IMR-90 (cell line): ENCODE measurements around the gene COL5A1.

Experiments used
- BHLHE40 ChIP-seq: fragments of 150-350 bp; IDR thresholded peaks from 2 replicates; pipeline ENCODE4 v1.6.1; 2016; ENCODE audit warnings: mild to moderate bottlenecking, low read depth, low read length
- POLR2A ChIP-seq: IDR thresholded peaks from 2 replicates; pipeline ENCODE4 v1.6.1; 2012; ENCODE audit warnings: mild to moderate bottlenecking, low read depth, low read length
- RCOR1 ChIP-seq: IDR thresholded peaks from 2 replicates; pipeline ENCODE4 v1.6.1; 2012; ENCODE audit warnings: mild to moderate bottlenecking, low read length, improper control_type of control experiment; ENCODE audit not compliant: insufficient replicate concordance
- TF ChIP-seq, protein P1 (sequence below): conservative IDR thresholded peaks from 2 replicates; pipeline ENCODE4 v1.5.1; 2012; ENCODE audit warnings: mild to moderate bottlenecking, low read depth, low read length, improper control_type of control experiment

DNA sequence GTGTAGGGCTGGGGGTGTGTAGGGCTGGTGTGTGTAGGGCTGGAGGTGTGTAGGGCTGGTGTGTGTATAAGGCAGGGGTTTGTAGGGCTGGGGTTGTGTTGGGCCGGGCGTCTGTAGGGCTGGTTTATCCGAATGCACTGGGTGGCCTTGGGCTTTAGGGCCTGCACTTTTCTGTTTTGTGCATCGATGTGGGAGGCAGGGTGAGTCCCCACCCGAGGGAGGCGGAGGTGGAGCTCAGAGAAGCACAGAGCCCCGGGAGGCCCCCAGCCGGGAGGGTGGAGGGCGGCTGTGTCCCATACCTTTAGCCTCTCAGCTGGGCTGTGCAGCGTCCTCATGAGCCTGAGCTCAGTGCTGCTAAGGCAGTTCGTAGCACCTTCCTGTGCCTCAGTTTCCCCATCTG lies 13.5 kb downstream of the COL5A1 start:
- TF ChIP-seq, protein P1, sequence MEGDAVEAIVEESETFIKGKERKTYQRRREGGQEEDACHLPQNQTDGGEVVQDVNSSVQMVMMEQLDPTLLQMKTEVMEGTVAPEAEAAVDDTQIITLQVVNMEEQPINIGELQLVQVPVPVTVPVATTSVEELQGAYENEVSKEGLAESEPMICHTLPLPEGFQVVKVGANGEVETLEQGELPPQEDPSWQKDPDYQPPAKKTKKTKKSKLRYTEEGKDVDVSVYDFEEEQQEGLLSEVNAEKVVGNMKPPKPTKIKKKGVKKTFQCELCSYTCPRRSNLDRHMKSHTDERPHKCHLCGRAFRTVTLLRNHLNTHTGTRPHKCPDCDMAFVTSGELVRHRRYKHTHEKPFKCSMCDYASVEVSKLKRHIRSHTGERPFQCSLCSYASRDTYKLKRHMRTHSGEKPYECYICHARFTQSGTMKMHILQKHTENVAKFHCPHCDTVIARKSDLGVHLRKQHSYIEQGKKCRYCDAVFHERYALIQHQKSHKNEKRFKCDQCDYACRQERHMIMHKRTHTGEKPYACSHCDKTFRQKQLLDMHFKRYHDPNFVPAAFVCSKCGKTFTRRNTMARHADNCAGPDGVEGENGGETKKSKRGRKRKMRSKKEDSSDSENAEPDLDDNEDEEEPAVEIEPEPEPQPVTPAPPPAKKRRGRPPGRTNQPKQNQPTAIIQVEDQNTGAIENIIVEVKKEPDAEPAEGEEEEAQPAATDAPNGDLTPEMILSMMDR = no peak
- TF ChIP-seq BHLHE40 (no peak), RCOR1 (no peak), POLR2A (no peak)
